Measurements from ENCODE around the gene RBM26. TPM values are rescaled to one million over a fixed set of nuclear protein-coding genes. Genes with fewer than 3 reads are reported as not detected.

RBM26 gene
- total RNA-seq, 1 experiment from 2014 or later = 24.4 TPM

DNA sequence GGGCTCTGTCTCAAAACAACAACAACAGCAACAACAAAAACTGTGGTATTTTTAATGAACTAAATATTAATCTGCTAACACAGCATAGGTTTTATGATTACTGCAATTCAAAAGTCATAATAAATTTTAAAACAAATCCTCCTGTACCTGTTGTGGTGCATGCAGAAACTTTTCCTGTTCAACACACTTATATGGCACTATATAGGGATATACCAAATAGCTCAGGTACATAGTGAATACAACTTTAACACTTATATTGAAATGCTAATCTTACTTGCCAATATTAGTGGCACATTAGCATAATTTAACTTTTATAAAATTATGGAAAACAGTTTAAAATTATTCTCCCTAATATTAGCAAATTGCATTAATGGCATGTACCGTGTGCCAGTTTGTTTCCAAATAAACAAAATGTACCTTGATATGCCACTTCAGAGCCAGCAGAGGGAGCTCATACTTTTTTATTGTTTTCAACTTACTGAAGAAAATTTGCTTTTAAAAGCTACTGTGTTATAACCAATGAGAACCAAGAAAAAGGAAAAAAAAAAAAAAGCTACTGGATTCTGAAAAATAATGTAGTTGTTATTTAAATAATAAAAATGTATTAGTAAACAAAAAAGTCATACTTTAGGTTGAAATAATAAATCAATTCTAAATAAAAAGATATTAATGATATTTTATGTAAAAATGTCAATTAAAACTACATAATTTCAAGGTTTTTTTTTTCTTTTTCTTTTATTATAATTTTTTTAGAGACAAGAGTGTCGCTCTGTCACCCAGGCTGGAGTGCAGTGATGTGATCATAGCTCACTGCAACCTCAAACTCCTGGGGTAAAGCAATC is 18.0 kb upstream of the RBM26 start:
- DNase-seq (ENCODE audit: low read depth) = peak; percentile 53

DNA sequence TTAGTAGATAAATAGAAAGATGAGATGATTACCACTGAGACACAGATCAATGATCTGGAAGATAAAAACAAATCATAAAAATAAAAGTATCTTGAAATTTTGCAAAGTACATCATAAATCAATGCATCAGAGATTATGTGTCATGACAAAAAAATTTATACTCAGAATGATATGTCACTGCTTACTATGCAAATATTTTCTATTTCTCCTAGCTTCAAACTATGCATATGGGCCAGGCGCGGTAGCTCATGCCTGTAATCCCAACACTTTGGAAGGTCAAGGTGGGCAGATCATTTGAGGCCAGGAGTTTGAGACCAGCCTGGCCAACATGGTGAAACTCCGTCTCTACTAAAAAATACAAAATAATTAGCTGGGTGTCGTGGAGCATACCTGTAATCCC is 17.3 kb upstream of the RBM26 start:
- no peak for DNase-seq (ENCODE audit: low read depth)

GRCh38 chr13:79419365-79419764 is 13.3 kb upstream of the RBM26 start:
- no peak for DNase-seq (ENCODE audit: low read depth)

DNA sequence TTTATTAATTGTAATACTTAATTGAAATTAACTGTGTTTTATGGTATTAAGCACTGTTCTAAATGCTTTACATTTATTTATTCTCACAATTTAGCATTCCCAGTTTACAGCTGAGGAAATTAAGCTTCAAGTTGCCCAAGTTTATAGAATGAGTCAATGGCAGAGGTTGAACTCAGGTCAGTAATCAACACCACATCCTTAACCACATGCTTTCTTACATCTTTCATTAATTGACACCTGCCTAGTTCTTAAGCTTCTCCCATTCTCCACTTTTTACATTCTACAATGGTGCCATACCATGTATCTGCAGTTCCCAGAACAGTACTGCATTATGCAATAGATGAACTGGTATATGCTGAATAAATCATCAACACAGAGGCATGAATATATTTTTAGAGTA is 11.7 kb upstream of the RBM26 start:
- DNase-seq (ENCODE audit: low read depth) = no peak

GRCh38 chr13:79413521-79413920 is 7.5 kb upstream of the RBM26 start:
- DNase-seq (ENCODE audit: low read depth) = no peak

DNA sequence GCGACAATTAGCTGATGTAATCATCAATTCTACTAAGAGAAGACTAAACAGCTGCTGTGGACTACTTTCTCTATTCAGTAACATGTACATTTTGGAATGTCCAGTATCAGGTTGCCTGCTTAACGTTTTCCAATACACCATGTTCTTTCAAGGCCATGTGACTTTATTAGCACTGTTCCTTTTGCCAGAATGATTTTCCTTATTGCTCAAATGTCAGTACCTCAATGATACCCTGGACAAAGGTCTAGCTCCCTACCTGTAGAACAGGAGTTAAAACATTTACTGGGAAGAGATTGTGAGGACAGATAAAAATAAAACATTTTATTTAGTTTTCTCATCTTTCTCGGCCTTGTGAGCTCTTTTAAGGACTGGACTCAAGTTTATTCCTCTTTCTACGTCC is 3.8 kb upstream of the RBM26 start:
- no peak for DNase-seq (ENCODE audit: low read depth)

- DNase-seq (ENCODE audit: low read depth) = no peak
Observed at GRCh38 chr13:79407349-79407979, 1.4 kb upstream of the RBM26 start.

DNA sequence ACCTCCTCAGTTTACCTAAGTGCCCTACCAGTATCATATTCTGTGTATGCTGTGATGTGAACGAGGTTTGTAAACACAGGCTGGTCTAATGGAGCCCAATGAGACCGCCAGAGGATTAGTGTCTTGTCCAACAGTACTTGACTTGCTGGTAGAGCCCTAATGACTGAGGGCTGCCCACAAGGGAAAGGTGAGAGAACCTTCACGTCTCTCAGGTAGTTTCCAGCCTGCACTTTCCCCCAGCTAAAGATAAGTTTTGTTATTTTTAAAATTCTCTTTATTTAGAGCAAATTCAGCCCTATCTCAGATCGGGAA is 498 bp upstream of the RBM26 start:
- no peak for DNase-seq (ENCODE audit: low read depth)

- DNase-seq (ENCODE audit: low read depth) = peak; percentile 25
Observed at GRCh38 chr13:79405501-79405830, 589 bp downstream of the RBM26 start.

DNA sequence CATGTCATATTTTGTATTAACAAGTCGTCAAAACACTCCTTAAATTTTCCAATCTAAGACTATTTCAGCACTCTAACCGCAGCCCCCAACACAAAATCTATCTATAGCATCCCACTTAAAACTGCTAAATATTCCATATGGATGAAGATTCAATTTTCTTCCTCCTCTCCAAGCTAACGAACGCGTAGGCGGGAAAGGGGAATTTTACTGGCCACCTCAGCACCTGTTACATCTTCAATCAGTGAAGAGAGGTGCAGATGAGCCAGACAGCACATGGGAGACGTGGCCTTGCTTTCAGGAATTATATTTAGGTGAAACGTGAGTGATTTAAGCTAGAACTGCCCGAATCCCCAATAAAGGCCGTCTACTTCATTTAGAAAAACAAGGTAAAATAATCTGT is 1.1 kb downstream of the RBM26 start:
- DNase-seq (ENCODE audit: low read depth) = no peak

DNA sequence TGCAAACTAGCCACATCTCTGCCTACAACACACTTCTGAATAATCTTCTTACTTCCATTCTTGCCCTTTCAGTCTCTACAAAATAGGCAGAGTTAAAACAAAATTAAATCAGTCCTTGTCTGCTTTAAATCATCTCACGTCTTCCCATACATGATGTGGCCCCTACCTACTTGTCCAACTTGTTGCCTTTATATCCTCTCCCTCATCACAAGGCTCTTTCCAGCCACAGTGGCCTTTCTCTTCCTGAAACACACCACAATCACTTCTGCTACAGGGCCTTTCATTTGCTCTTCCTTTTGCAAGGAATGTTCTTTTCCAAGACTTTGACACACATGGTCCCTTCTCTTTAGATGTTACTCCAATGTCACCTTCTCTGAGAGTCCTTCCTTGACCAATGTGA is 1.7 kb downstream of the RBM26 start:
- no peak for DNase-seq (ENCODE audit: low read depth)

GRCh38 chr13:79403113-79403512 is 2.9 kb downstream of the RBM26 start:
- no peak for DNase-seq (ENCODE audit: low read depth)

- no peak for DNase-seq (ENCODE audit: low read depth)
Observed at GRCh38 chr13:79402679-79403078, 3.4 kb downstream of the RBM26 start.

DNA sequence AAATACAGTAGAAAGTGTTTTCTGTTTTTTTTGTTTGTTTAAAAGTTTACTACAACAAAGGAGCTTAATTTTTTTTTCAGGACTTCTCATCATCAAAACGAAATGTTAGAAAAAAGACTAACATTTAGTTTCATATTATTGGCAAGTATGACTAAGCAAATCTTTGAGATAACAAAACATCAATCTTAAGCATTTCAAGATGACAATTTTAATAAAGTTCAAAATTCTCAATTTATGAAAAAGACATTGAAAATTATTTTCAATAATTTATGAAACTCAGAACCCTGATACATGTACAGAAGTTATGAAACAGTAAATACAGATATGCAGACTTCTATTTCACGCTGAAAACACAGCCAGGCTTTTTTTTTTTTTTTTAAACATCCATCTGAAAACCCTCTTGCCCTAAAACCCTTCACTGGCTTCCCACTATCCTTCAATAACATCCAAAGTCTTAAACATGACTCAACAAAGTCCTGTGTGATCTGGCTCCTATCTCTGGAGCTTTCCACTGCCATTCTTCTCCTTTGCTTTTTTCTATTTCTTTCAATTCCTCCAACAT is 3.9 kb downstream of the RBM26 start:
- DNase-seq (ENCODE audit: low read depth) = no peak

DNA sequence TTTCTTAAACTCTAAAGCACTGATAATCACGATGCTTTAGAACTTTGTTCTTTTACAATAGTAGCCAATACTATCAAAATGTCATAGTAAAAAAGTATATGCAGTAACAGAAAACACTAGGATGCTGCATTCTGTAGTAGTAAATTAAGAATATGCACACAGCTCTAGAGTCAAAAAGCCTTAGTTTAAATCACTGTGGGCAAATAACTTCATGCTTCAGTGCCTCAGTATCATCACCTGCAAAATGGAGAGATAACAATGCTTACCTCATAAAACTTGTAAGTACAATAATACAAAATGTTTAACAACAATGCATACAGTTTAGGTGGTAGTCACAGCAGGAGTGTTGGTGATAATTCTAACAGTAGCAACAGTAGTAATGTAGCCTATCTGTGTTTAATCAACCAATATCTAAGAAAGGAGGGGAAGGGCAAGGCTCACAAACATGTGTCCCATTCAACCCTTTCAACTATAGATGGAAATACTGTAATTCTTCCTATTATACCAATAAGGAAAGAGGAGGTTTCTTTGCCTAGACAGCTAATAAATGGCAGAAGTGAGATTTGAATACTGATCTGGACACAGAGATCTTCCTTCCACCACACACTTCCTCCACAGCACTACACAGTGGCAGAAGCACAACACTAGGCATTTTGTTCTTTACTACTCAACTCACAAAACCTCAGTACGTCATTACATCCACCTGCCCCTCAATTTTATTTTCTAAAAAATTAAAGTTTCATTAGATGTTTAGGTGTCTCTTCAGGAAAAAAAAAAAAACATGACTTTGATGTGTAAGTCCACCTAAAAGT is 4.6 kb downstream of the RBM26 start:
- DNase-seq (ENCODE audit: low read depth) = no peak

- peak; percentile 17 for DNase-seq (ENCODE audit: low read depth)
Observed at GRCh38 chr13:79398915-79399314, 7.1 kb downstream of the RBM26 start.

DNA sequence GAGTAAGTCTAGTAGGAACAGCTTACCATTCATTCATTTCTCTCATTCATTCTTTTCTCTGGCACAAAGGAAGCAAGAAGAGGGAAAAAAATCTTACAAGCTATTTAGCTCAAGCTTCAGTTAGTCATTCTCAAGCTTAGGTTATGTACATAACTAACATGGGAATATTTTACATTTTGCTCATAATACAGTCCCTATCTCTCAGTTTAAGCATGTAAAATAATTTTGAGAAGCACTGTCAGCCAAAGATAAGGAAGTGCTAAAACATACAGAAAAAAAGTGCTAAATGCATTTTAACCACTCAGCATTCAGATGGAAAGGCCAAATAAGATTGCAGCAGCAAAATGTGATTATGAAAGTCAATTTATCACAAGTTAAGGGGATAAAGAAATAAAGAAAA is 7.9 kb downstream of the RBM26 start:
- no peak for DNase-seq (ENCODE audit: low read depth)

GRCh38 chr13:79395881-79396280 is 10.2 kb downstream of the RBM26 start:
- no peak for DNase-seq (ENCODE audit: low read depth)

GRCh38 chr13:79393564-79394249 is 12.3 kb downstream of the RBM26 start:
- no peak for DNase-seq (ENCODE audit: low read depth)

- peak; percentile 76 for DNase-seq (ENCODE audit: low read depth)
Observed at GRCh38 chr13:79392882-79393563, 13.0 kb downstream of the RBM26 start.

DNA sequence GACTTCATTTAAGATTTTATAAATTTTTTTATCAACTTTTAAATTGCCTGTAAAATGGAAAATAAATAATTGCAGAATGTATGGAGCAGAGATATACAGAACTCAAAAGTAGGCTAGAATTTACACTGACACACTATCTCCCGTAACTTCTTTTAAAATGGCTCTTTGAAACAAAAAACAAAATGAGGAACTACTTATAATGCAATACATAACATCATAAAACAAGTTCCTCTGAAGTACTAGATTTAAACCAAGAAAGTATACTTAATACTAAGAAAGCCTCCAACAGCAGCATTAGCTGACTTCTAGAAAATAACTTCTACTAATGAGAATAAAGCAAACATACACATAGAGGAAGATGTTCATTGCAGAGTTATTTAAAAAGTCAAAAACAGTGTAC is 17.0 kb downstream of the RBM26 start:
- DNase-seq (ENCODE audit: low read depth) = no peak
